SK-N-SH treated with all-trans-retinoic acid at 6 μM for 48 hours (cell line): ENCODE data around the gene ZNF446.
"Not testable (repeated sequence)": the region's sequence is repeated elsewhere in the genome, so short reads cannot be mapped to it uniquely, and the experiment has no call there.

Experiments used
- ATAC-seq: fragments of 200-7000 bp; cut with Tn5 transposase; 3 replicates; pipeline ENCODE4 v1.9.1; 2020; ENCODE audit warnings: mild to moderate bottlenecking, moderate library complexity
- ARNTL ChIP-seq: fragments of 450-650 bp; formaldehyde crosslinking; IDR thresholded peaks from 2 replicates; pipeline ENCODE4 v1.5.0; 2020; ENCODE audit warnings: low read depth, mild to moderate bottlenecking, moderate library complexity, borderline replicate concordance
- BACH2 ChIP-seq: fragments of 250-450 bp; sonication (Bioruptor Pico); IDR thresholded peaks from 2 replicates; pipeline ENCODE4 v1.9.0; 2021; ENCODE audit warnings: mild to moderate bottlenecking, borderline replicate concordance
- ESRRG ChIP-seq: fragments of 250-450 bp; sonication (Bioruptor Pico); IDR thresholded peaks from 2 replicates; pipeline ENCODE4 v1.6.1; 2021; ENCODE audit warnings: mild to moderate bottlenecking
- GLIS3 ChIP-seq: fragments of 250-450 bp; sonication (Bioruptor Pico); IDR thresholded peaks from 2 replicates; pipeline ENCODE4 v1.5.0; 2020; ENCODE audit warnings: mild to moderate bottlenecking, moderate library complexity
- ISL1 ChIP-seq: fragments of 250-450 bp; sonication (Bioruptor Pico); IDR thresholded peaks from 2 replicates; pipeline ENCODE4 v2.1.2; 2022; ENCODE audit warnings: mild to moderate bottlenecking, moderate library complexity
- OSR1 ChIP-seq: fragments of 250-450 bp; sonication (Bioruptor Pico); IDR thresholded peaks from 2 replicates; pipeline ENCODE4 v1.8.0; 2022; ENCODE audit warnings: moderate library complexity, mild to moderate bottlenecking, inconsistent platforms
- PPARA ChIP-seq: fragments of 250-450 bp; sonication (Bioruptor Pico); IDR thresholded peaks from 2 replicates; pipeline ENCODE4 v1.5.0; 2020; ENCODE audit warnings: mild to moderate bottlenecking, borderline replicate concordance
- TCF4 ChIP-seq: fragments of 250-450 bp; sonication (Bioruptor Pico); IDR thresholded peaks from 2 replicates; pipeline ENCODE4 v1.8.0; 2021; ENCODE audit warnings: mild to moderate bottlenecking, moderate library complexity, borderline replicate concordance
- TOX ChIP-seq: fragments of 250-450 bp; sonication (Bioruptor Pico); IDR thresholded peaks from 2 replicates; pipeline ENCODE4 v1.8.0; 2021; ENCODE audit warnings: mild to moderate bottlenecking, moderate library complexity, borderline replicate concordance
- ZC3H10 ChIP-seq: fragments of 250-450 bp; sonication (Bioruptor Pico); IDR thresholded peaks from 2 replicates; pipeline ENCODE4 v1.5.1; 2021; ENCODE audit warnings: mild to moderate bottlenecking, moderate library complexity
- ZFP3 ChIP-seq: fragments of 250-450 bp; sonication (Bioruptor Pico); IDR thresholded peaks from 2 replicates; pipeline ENCODE4 v1.5.0; 2020; ENCODE audit warnings: mild to moderate bottlenecking, moderate library complexity
- ZFP30 ChIP-seq: fragments of 450-650 bp; formaldehyde crosslinking; IDR thresholded peaks from 2 replicates; pipeline ENCODE4 v1.5.0; 2022; ENCODE audit warnings: mild to moderate bottlenecking, moderate library complexity
- ZNF565 ChIP-seq: fragments of 450-650 bp; formaldehyde crosslinking; conservative IDR thresholded peaks from 2 replicates; pipeline ENCODE4 v1.5.0; 2020; ENCODE audit warnings: low read depth, mild to moderate bottlenecking, moderate library complexity
- ZNF70 ChIP-seq: fragments of 450-650 bp; formaldehyde crosslinking; IDR thresholded peaks from 2 replicates; pipeline ENCODE4 v1.5.0; 2020; ENCODE audit warnings: mild to moderate bottlenecking, moderate library complexity
- ZNF8 ChIP-seq: fragments of 450-650 bp; formaldehyde crosslinking; IDR thresholded peaks from 2 replicates; pipeline ENCODE4 v1.5.0; 2020; ENCODE audit warnings: mild to moderate bottlenecking, moderate library complexity
- TF ChIP-seq, protein P1 (sequence below): fragments of 250-450 bp; sonication (Bioruptor Pico); IDR thresholded peaks from 2 replicates; pipeline ENCODE4 v1.5.0; 2020; ENCODE audit warnings: mild to moderate bottlenecking, moderate library complexity
- TF ChIP-seq, protein P2 (sequence below): fragments of 250-450 bp; sonication (Bioruptor Pico); IDR thresholded peaks from 2 replicates; pipeline ENCODE4 v1.5.1; 2020; ENCODE audit warnings: low read depth, mild to moderate bottlenecking, moderate library complexity
- TF ChIP-seq, protein P3 (sequence below): fragments of 250-450 bp; sonication (Bioruptor Pico); IDR thresholded peaks from 2 replicates; pipeline ENCODE4 v1.8.0; 2021; ENCODE audit warnings: low read depth, mild to moderate bottlenecking, moderate library complexity, borderline replicate concordance

The ZNF446 gene

DNA sequence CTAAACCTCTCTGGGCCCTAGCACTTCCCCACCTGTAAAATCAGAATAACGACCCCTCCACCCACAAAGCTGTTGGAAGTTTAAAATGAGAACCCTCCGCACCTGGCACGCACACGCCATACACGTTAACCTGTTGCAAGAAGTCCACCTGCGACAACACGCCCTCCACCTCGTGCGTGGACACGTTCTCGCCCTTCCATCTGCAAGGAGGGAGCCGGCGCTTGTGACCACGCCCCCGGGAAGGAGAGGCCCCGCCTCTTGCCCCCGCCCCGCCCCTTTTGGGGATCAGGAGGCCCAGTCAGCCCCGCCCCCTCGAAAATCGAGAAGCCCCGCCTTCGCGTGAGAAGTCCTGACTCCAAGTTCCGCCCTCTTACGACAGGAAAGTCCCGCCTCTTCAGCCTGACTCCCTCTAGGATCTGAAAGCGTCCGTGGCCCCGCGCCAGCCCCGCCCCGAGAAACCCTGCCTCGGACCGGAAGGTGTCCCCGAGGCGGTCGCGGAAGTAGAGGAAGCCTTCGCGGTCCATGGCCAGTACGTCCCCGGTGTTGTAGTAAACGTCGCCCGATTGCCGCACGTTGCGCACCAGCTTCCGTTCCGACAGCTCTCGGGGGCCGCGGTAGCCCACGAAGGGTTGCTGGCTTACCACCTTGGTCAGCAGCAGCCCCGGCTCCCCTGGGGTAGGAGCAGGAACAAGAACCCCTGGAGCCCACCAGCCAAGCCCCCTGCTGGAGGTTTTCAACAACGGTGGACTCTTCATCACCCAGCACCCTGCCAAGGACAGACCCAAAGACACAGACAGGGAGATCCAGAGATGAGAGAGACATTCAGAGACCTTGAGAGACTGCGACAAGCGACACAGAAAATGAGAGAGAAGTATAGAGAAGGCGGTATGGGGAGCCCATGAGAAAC lies 23.1 kb downstream of the ZNF446 start:
- peak; percentile 99 for ATAC-seq
- TF ChIP-seq, protein P1, sequence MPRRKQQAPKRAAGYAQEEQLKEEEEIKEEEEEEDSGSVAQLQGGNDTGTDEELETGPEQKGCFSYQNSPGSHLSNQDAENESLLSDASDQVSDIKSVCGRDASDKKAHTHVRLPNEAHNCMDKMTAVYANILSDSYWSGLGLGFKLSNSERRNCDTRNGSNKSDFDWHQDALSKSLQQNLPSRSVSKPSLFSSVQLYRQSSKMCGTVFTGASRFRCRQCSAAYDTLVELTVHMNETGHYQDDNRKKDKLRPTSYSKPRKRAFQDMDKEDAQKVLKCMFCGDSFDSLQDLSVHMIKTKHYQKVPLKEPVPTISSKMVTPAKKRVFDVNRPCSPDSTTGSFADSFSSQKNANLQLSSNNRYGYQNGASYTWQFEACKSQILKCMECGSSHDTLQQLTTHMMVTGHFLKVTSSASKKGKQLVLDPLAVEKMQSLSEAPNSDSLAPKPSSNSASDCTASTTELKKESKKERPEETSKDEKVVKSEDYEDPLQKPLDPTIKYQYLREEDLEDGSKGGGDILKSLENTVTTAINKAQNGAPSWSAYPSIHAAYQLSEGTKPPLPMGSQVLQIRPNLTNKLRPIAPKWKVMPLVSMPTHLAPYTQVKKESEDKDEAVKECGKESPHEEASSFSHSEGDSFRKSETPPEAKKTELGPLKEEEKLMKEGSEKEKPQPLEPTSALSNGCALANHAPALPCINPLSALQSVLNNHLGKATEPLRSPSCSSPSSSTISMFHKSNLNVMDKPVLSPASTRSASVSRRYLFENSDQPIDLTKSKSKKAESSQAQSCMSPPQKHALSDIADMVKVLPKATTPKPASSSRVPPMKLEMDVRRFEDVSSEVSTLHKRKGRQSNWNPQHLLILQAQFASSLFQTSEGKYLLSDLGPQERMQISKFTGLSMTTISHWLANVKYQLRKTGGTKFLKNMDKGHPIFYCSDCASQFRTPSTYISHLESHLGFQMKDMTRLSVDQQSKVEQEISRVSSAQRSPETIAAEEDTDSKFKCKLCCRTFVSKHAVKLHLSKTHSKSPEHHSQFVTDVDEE: peak; percentile 58; the same call in 1 of the 2 replicates
- 0 out of 2 replicates have a peak, but pooled peaks have one; percentile 31 for TF ChIP-seq GLIS3
- no peak for TF ChIP-seq OSR1
- 0 out of 2 replicates have a peak, but pooled peaks have one; percentile 29 for TF ChIP-seq ZFP3 (CRISPR knock-in tag)
- TF ChIP-seq, all 23 proteins: peak for 3

DNA sequence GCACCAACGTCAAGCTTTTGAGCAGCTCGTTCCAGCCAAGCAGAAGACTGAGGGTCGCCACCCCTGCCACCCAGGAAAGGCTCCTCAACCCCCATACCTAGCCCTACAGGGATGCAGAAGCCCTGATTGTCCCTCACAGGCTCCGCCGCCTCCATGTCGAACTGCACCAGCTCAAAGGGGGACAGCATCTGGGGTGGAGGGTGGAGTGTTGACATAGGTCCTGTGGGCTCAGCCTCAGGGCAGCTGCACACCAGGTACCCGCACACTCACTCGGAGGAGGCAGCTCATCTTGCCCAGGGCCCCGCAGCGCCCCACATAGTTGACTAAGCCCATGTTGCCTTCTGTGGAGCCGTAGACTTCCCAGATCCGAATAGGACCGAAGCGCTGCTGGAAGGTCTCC lies 24.1 kb downstream of the ZNF446 start:
- no peak for TF ChIP-seq ZNF70 (CRISPR knock-in tag)
- TF ChIP-seq, protein P2, sequence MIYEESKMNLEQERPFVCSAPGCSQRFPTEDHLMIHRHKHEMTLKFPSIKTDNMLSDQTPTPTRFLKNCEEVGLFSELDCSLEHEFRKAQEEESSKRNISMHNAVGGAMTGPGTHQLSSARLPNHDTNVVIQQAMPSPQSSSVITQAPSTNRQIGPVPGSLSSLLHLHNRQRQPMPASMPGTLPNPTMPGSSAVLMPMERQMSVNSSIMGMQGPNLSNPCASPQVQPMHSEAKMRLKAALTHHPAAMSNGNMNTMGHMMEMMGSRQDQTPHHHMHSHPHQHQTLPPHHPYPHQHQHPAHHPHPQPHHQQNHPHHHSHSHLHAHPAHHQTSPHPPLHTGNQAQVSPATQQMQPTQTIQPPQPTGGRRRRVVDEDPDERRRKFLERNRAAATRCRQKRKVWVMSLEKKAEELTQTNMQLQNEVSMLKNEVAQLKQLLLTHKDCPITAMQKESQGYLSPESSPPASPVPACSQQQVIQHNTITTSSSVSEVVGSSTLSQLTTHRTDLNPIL (CRISPR knock-in tag): no peak
- no peak for TF ChIP-seq ESRRG (CRISPR knock-in tag)
- no peak for TF ChIP-seq ZNF565
- ATAC-seq: no peak

DNA sequence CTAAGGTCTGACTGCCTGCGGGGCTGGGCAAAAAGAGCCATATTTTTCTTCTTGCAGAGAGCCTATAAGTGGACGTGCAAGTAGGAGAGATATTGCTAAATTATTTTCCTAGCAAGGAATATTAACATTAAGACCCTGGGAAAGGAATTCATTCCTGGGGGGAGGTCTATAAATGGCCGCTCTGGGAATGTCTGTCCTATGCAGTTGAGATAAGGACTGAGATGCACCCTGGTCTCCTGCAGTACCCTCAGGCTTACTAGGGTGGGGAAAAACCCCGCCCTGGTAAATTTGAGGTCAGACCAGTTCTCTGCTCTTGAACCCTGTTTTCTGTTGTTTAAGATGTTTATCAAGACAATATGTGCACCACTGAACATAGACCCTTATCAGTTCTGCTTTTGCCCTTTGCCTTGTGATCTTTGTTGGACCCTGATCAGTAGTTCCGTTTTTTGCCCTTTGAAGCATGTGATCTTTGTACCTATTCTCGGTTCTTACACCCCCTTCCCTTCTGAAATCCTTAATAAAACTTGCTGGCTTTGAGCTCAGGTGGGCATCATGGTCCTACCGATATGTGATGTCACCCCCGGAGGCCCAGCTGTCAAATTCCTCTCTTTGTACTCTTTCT lies 31.6 kb downstream of the ZNF446 start:
- ATAC-seq: not testable (repeated sequence)

DNA sequence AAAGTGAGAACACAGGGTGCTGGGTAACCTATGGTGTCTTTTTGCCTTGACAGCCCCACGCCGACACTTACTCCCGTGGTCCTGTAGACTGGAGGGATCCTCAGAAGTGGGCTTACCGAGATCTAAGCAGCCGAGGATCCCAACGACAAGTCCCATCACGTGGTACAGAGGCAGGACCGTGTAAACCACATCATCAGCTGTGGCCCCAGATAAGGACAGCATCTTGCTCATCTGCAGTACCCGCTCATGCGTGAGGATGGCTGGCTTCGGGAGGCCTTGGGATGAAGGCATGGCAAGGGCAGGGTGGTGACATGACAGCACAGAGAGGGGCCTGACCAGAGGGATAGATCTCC lies 33.6 kb downstream of the ZNF446 start:
- no peak for ATAC-seq
- TF ChIP-seq TOX (CRISPR knock-in tag) (no peak), ZFP3 (CRISPR knock-in tag) (no peak), BACH2 (no peak), ZNF565 (no peak), ISL1 (CRISPR knock-in tag) (no peak), GLIS3 (no peak)
- TF ChIP-seq, protein P2 (CRISPR knock-in tag): no peak

DNA sequence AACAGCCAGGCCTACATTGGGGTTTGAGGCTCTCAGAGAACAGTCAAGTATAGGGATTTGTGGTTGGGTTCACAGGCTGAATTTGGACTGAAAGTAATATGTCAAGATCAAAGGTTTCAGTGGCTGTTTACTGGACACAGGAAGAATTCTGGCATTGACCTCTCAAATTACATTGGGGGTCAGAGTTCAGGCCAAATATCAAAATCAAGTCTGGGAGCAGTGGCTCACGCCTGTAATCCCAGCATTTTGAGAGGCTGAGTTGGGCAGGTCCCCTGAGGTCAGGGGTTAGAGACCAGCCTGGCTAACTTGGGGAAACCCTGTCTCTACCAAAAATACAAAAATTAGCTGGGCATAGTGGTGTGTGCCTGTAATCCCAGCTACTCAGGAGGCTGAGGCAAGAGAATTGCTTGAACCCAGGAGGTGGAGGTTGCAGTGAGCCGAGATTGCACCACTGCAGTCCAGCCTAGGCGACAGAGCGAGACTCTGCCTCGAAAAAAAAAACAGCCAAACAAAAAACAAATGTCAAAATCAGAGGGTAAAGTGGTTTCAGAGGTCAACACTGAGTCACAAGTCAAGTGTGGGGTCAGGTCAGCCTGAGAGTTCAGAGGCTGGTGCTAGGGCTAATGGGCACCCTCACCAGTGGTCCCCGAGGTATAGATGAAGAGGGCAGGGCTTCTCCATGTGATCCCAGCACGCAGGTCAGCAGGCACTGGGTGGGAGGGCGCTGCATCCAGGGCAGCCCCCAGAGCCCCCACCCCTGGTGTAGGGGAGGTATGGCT lies 34.1 kb downstream of the ZNF446 start:
- TF ChIP-seq ZFP3 (CRISPR knock-in tag): no peak
- no peak for TF ChIP-seq ZFP30 (CRISPR knock-in tag)
- TF ChIP-seq, protein P3, sequence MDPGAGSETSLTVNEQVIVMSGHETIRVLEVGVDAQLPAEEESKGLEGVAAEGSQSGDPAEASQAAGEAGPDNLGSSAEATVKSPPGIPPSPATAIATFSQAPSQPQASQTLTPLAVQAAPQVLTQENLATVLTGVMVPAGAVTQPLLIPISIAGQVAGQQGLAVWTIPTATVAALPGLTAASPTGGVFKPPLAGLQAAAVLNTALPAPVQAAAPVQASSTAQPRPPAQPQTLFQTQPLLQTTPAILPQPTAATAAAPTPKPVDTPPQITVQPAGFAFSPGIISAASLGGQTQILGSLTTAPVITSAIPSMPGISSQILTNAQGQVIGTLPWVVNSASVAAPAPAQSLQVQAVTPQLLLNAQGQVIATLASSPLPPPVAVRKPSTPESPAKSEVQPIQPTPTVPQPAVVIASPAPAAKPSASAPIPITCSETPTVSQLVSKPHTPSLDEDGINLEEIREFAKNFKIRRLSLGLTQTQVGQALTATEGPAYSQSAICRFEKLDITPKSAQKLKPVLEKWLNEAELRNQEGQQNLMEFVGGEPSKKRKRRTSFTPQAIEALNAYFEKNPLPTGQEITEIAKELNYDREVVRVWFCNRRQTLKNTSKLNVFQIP (CRISPR knock-in tag): no peak
- TF ChIP-seq PPARA (CRISPR knock-in tag): no peak
- no peak for TF ChIP-seq GLIS3
- TF ChIP-seq ZNF70 (CRISPR knock-in tag): no peak
- no peak for TF ChIP-seq ZNF565
- TF ChIP-seq TCF4: no peak
- TF ChIP-seq ZNF8 (CRISPR knock-in tag): no peak
- no peak for TF ChIP-seq ARNTL
- no peak for TF ChIP-seq ZC3H10
- TF ChIP-seq ISL1 (CRISPR knock-in tag): no peak
- no peak for TF ChIP-seq TOX (CRISPR knock-in tag)
- no peak for ATAC-seq
